GM21529 (cell line): ENCODE measurements around the gene IFITM1.
A peak's percentile ranks its signal among the peaks of the same experiment; 100 is the strongest.
"Not testable (repeated sequence)": the region's sequence is repeated elsewhere in the genome, so short reads cannot be mapped to it uniquely, and the experiment has no call there.

Experiments used
- ATAC-seq: cut with Tn5 transposase; IDR thresholded peaks from one replicate; pipeline ENCODE4 v1.9.1; 2021; ENCODE audit not compliant: unreplicated experiment

Gene IFITM1

GRCh38 chr11:325796-326591, 12.2 kb downstream of the IFITM1 start:
- no peak for ATAC-seq

GRCh38 chr11:326592-326841, 12.7 kb downstream of the IFITM1 start:
- peak; percentile 4 for ATAC-seq

GRCh38 chr11:326842-327580, 13.2 kb downstream of the IFITM1 start:
- ATAC-seq, result peak; percentile 74

- no peak for ATAC-seq
These were observed 13.7 kb downstream of the IFITM1 start for GRCh38 chr11:327581-327923.

GRCh38 chr11:328012-328411, 14.2 kb downstream of the IFITM1 start:
- ATAC-seq, result no peak

- not testable (repeated sequence) for ATAC-seq
These were observed 14.8 kb downstream of the IFITM1 start for GRCh38 chr11:328516-329100.

- ATAC-seq, result no peak
These were observed 16.0 kb downstream of the IFITM1 start for GRCh38 chr11:329886-330253.

- no peak for ATAC-seq
These were observed 16.5 kb downstream of the IFITM1 start for GRCh38 chr11:330307-330693.

- no peak for ATAC-seq
These were observed 17.0 kb downstream of the IFITM1 start for GRCh38 chr11:330694-331357.

GRCh38 chr11:331358-332060, 17.7 kb downstream of the IFITM1 start:
- no peak for ATAC-seq

GRCh38 chr11:332651-333480, 19.0 kb downstream of the IFITM1 start:
- no peak for ATAC-seq

- not testable (repeated sequence) for ATAC-seq
These were observed 19.9 kb downstream of the IFITM1 start for GRCh38 chr11:333616-334263.

GRCh38 chr11:334264-334994, 20.6 kb downstream of the IFITM1 start:
- ATAC-seq, result no peak

- no peak for ATAC-seq
These were observed 22.2 kb downstream of the IFITM1 start for GRCh38 chr11:335779-336658.

- ATAC-seq, result no peak
These were observed 22.9 kb downstream of the IFITM1 start for GRCh38 chr11:336659-337198.

- ATAC-seq, result no peak
These were observed 23.9 kb downstream of the IFITM1 start for GRCh38 chr11:337711-338110.

GRCh38 chr11:339963-340362, 26.1 kb downstream of the IFITM1 start:
- ATAC-seq, result no peak
